Measurements from ENCODE around the gene GTF2F2.

DNA sequence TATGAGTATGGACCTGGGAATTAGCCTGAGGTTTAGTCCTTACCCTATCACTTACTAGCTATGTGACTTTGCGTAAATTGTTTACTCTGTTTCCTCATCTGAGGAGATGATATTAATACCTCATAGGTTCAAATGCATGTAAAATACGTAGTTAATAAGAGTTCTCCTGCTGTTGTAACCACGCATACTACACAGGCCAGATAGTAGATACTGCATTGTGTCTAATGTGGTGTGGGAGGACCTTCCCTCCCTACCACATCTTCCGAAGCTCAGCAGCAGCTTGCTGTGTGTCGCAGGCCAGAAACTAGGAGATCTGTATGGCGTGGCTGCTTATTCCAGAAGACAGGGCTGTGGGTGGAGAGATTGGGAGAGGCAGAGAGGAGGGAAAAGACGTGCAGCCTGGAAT is 23.0 kb downstream of the GTF2F2 start:
- TF ChIP-seq SAFB2 (IDR thresholded peaks at IDR 0.05; ENCODE audit: borderline replicate concordance, low read depth, low read length, severe bottlenecking), result no peak
- TF ChIP-seq TCF7L2 (IDR thresholded peaks at IDR 0.05; ENCODE audit: low read depth, low read length), result no peak
- TF ChIP-seq, protein P1, sequence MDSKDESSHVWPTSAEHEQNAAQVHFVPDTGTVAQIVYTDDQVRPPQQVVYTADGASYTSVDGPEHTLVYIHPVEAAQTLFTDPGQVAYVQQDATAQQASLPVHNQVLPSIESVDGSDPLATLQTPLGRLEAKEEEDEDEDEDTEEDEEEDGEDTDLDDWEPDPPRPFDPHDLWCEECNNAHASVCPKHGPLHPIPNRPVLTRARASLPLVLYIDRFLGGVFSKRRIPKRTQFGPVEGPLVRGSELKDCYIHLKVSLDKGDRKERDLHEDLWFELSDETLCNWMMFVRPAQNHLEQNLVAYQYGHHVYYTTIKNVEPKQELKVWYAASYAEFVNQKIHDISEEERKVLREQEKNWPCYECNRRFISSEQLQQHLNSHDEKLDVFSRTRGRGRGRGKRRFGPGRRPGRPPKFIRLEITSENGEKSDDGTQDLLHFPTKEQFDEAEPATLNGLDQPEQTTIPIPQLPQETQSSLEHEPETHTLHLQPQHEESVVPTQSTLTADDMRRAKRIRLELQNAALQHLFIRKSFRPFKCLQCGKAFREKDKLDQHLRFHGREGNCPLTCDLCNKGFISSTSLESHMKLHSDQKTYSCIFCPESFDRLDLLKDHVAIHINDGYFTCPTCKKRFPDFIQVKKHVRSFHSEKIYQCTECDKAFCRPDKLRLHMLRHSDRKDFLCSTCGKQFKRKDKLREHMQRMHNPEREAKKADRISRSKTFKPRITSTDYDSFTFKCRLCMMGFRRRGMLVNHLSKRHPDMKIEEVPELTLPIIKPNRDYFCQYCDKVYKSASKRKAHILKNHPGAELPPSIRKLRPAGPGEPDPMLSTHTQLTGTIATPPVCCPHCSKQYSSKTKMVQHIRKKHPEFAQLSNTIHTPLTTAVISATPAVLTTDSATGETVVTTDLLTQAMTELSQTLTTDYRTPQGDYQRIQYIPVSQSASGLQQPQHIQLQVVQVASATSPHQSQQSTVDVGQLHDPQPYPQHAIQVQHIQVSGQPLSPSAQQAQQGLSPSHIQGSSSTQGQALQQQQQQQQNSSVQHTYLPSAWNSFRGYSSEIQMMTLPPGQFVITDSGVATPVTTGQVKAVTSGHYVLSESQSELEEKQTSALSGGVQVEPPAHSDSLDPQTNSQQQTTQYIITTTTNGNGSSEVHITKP (IDR thresholded peaks at IDR 0.05; ENCODE audit: partially characterized antibody), result no peak
- no peak for TF ChIP-seq NFYB (IDR thresholded peaks at IDR 0.05; ENCODE audit: extremely low read depth, insufficient read length)
- TF ChIP-seq, protein P2, sequence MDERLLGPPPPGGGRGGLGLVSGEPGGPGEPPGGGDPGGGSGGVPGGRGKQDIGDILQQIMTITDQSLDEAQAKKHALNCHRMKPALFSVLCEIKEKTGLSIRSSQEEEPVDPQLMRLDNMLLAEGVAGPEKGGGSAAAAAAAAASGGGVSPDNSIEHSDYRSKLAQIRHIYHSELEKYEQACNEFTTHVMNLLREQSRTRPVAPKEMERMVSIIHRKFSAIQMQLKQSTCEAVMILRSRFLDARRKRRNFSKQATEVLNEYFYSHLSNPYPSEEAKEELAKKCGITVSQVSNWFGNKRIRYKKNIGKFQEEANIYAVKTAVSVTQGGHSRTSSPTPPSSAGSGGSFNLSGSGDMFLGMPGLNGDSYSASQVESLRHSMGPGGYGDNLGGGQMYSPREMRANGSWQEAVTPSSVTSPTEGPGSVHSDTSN (CRISPR knock-in tag; IDR thresholded peaks at IDR 0.05; ENCODE audit: low read depth), result no peak
- TF ChIP-seq, protein P2 (tag; conservative IDR thresholded peaks at IDR 0.05; ENCODE audit: low read depth), result no peak
- TF ChIP-seq E4F1 (CRISPR knock-in tag; IDR thresholded peaks at IDR 0.05; ENCODE audit: borderline replicate concordance), result no peak
- no peak for TF ChIP-seq JUND (IDR thresholded peaks at IDR 0.05; ENCODE audit: borderline replicate concordance, low read depth, low read length)
- no peak for TF ChIP-seq JUND (tag; IDR thresholded peaks at IDR 0.05; ENCODE audit: borderline replicate concordance, low read depth, low read length)
- TF ChIP-seq ETV1 (tag; conservative IDR thresholded peaks at IDR 0.05; ENCODE audit: low read depth), result no peak
- no peak for TF ChIP-seq ELF4 (CRISPR knock-in tag; IDR thresholded peaks at IDR 0.05)
- no peak for TF ChIP-seq ZSCAN32 (CRISPR knock-in tag; IDR thresholded peaks at IDR 0.05)
- no peak for TF ChIP-seq NR2C2 (CRISPR knock-in tag; IDR thresholded peaks at IDR 0.05)
- TF ChIP-seq NR2C2 (tag; IDR thresholded peaks at IDR 0.05), result no peak
